K562 (cell line): ENCODE data around the gene MLXIPL. TPM values are rescaled to one million over a fixed set of nuclear protein-coding genes. Genes with fewer than 3 reads are reported as not detected.

Experiments
- CHCHD3 ChIP-seq: fragments of 250-450 bp; sonication (Bioruptor Pico); IDR thresholded peaks from 2 replicates; pipeline ENCODE4 v2.1.2; 2022; ENCODE audit warnings: mild to moderate bottlenecking
- DMBX1 ChIP-seq: fragments of 250-450 bp; sonication (Bioruptor Pico); IDR thresholded peaks from 2 replicates; pipeline ENCODE4 v1.8.0; 2022; ENCODE audit warnings: inconsistent platforms, mild to moderate bottlenecking, moderate library complexity, borderline replicate concordance
- EGR1 ChIP-seq: fragments of 450-650 bp; conservative IDR thresholded peaks from 2 replicates; pipeline ENCODE4 v1.6.1; 2017; ENCODE audit warnings: mild to moderate bottlenecking
- ETS1 ChIP-seq: conservative IDR thresholded peaks from 2 replicates; pipeline ENCODE4 v1.6.1; 2011; ENCODE audit warnings: low read depth, mild to moderate bottlenecking, low read length; ENCODE audit not compliant: control insufficient read depth
- HDAC3 ChIP-seq: fragments of 450-650 bp; IDR thresholded peaks from 2 replicates; pipeline ENCODE4 v1.6.1; 2018; ENCODE audit warnings: borderline replicate concordance, mild to moderate bottlenecking, moderate library complexity; ENCODE audit not compliant: partially characterized antibody
- HMG20B ChIP-seq: fragments of 250-450 bp; sonication (Bioruptor Pico); IDR thresholded peaks from 2 replicates; pipeline ENCODE4 v1.5.0; 2021; ENCODE audit warnings: mild to moderate bottlenecking
- HNRNPH1 ChIP-seq: fragments of 200-400 bp; formaldehyde crosslinking; optimal IDR thresholded peaks from 2 replicates; pipeline ENCODE3; 2017; ENCODE audit warnings: low read depth, mild to moderate bottlenecking, low read length, moderate library complexity
- HNRNPK ChIP-seq: fragments of 200-400 bp; formaldehyde crosslinking; IDR thresholded peaks from one replicate; pipeline ENCODE4 v1.6.1; 2018; ENCODE audit warnings: mild to moderate bottlenecking, low read depth, low read length; ENCODE audit not compliant: poor library complexity, severe bottlenecking
- IRF1 ChIP-seq: sonication (generic); formaldehyde crosslinking; IDR thresholded peaks from 2 replicates; pipeline ENCODE4 v1.8.0; 2022; ENCODE audit warnings: missing genetic modification reagents, mild to moderate bottlenecking, borderline replicate concordance
- LARP7 ChIP-seq: fragments of 450-650 bp; IDR thresholded peaks from 2 replicates; pipeline ENCODE4 v1.6.1; 2016
- NR1H2 ChIP-seq: sonication (generic); formaldehyde crosslinking; IDR thresholded peaks from 2 replicates; pipeline ENCODE4 v1.4.0; 2020; ENCODE audit warnings: mild to moderate bottlenecking, missing genetic modification reagents
- PPARD ChIP-seq: fragments of 250-450 bp; sonication (Bioruptor Pico); IDR thresholded peaks from 2 replicates; pipeline ENCODE4 v1.8.0; 2022; ENCODE audit warnings: inconsistent platforms, mild to moderate bottlenecking, moderate library complexity
- RB1 ChIP-seq: fragments of 450-650 bp; IDR thresholded peaks from 2 replicates; pipeline ENCODE4 v1.6.1; 2017; ENCODE audit warnings: low read depth, mild to moderate bottlenecking
- SLC30A9 ChIP-seq: fragments of 250-450 bp; sonication (Bioruptor Pico); IDR thresholded peaks from 2 replicates; pipeline ENCODE4 v1.8.0; 2022; ENCODE audit warnings: mild to moderate bottlenecking, moderate library complexity
- SMC3 ChIP-seq: conservative IDR thresholded peaks from 2 replicates; pipeline ENCODE4 v1.6.1; 2011; ENCODE audit warnings: low read depth, low read length, improper control_type of control experiment; ENCODE audit not compliant: insufficient read depth
- SRSF3 ChIP-seq: fragments of 200-400 bp; formaldehyde crosslinking; IDR thresholded peaks from 2 replicates; pipeline ENCODE4 v1.6.1; 2016; ENCODE audit warnings: mild to moderate bottlenecking, low read length, moderate library complexity; ENCODE audit not compliant: insufficient read depth
- SRSF9 ChIP-seq: fragments of 200-400 bp; formaldehyde crosslinking; IDR thresholded peaks from 2 replicates; pipeline ENCODE4 v1.6.1; 2017; ENCODE audit warnings: low read depth, low read length, borderline replicate concordance
- TRIM28 ChIP-seq: fragments of 450-650 bp; IDR thresholded peaks from 2 replicates; pipeline ENCODE4 v1.6.1; 2017
- WHSC1 ChIP-seq: IDR thresholded peaks from one replicate; pipeline ENCODE4 v1.6.1; 2012; ENCODE audit warnings: low read length, control low read depth, inconsistent platforms
- ZC3H4 ChIP-seq: sonication (generic); formaldehyde crosslinking; IDR thresholded peaks from 2 replicates; pipeline ENCODE4 v1.9.0; 2021; ENCODE audit warnings: missing genetic modification reagents, borderline replicate concordance
- ZFPM2 ChIP-seq: fragments of 250-450 bp; sonication (Bioruptor Pico); IDR thresholded peaks from 2 replicates; pipeline ENCODE4 v1.5.1; 2022; ENCODE audit warnings: mild to moderate bottlenecking
- ZNF140 ChIP-seq: fragments of 250-450 bp; sonication (Bioruptor Pico); IDR thresholded peaks from 2 replicates; pipeline ENCODE4 v1.8.0; 2021; ENCODE audit warnings: moderate library complexity, mild to moderate bottlenecking, inconsistent platforms
- ZNF184 ChIP-seq: sonication (generic); formaldehyde crosslinking; IDR thresholded peaks from 2 replicates; pipeline ENCODE4 v1.5.0; 2020; ENCODE audit warnings: missing genetic modification reagents
- ZSCAN29 ChIP-seq: fragments of 450-650 bp; IDR thresholded peaks from 2 replicates; pipeline ENCODE4 v1.6.1; 2017
- polyA plus RNA-seq, 8 experiments: library from polyadenylated mRNA; depleted of rRNA in 4 of 8; stranded (reverse) in 5 of 8; unstranded in 3 of 8; fragments of >200 nt; fragmentation: Nextera tagmentation in 2 of 8; fragmentation: Illumina TruSeq in 1 of 8; extraction: Ambion mirVana in 2 of 8; extraction: Trizol in 1 of 8; gene quantifications; 2 replicates each; pipeline versions ENCODE4 v1.2.1 to v1.2.3, GENCODE V29; 2011 to 2014; ENCODE audit warnings: inconsistent platforms in 1 of 8, missing spikeins in 1 of 8
- total RNA-seq, 7 experiments: library from RNA; depleted of rRNA in 6 of 7; stranded (reverse); fragments of >200 nt in 6 of 7; fragmentation: Illumina TruSeq in 2 of 7; extraction: Trizol in 2 of 7; gene quantifications; 2 replicates each; pipeline versions ENCODE4 v1.2.1 to v1.2.3, GENCODE V29; 2011 to 2021; ENCODE audit warnings: low replicate concordance in 1 of 7
- TF ChIP-seq, protein P1 (sequence below): fragments of 250-450 bp; sonication (Bioruptor Pico); IDR thresholded peaks from 2 replicates; pipeline ENCODE4 v1.5.0; 2021
- TF ChIP-seq, protein P2 (sequence below), 2 experiments: fragments of 450-650 bp; conservative IDR thresholded peaks; 2 replicates each; pipeline ENCODE4 v1.6.1; 2017; ENCODE audit warnings: mild to moderate bottlenecking in 2 of 2, moderate library complexity in 2 of 2

MLXIPL gene
- total and polyA plus RNA-seq, 9 of the 15 experiments (the other 6 are each of a cell fraction or from before 2014, with no cell fraction given): 0.11 to 18.4 (median 1.4) TPM

DNA sequence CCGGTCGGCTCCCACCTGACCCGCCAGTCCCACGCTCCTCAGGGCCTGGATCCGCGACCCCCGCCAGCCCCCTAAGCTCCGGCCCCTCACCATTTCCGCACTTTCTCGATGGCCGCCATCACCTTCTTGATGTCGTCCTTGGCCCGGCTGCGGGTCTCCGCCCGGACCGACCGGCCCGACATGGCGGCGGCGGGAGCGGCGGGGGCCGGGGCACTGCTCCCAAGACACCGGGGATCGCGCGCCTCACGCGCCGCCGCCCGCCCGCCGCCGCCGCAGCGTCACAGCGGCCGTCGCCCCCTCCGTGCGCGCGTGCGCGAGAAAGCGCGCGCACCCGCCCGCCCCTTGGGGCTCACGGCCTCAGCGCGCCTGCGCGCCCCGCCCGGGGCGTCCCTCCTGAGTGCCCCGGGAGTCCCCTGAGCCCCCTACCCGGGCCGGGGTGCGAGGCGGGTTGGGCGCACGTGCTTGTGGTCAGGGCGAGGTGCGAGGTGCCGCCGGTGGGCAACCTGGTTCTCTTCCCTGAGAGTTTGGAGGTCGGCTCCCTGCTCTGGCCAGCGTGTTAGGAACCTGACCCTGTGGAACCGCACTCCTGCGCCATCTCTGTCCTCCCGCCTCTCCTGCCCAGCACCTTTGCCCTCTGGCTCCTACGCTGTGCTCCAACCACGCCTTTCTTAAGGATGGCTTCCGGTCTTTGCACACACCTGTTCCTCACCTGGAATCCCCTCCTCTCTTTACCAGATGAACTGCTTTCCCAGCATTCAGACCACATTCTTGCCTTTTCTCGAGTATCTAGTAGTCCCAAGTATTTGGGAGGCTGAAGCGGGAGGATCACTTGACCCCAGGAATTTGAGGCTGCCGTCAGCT, 66.7 kb downstream of the MLXIPL start, which contains the start of gene BCL7B (continued):
- TF ChIP-seq SRSF9 (no peak), EGR1 (peak; percentile 55), ZNF140 (CRISPR knock-in tag) (no peak), RB1 (peak; percentile 52), ZFPM2 (CRISPR knock-in tag) (no peak), PPARD (CRISPR knock-in tag) (no peak), HDAC3 (no peak), SLC30A9 (CRISPR knock-in tag) (no peak), NR1H2 (0 out of 2 replicates have a peak, but pooled peaks have one; percentile 18), LARP7 (peak; percentile 88; the same call in 1 of the 2 replicates), SRSF3 (0 out of 2 replicates have a peak, but pooled peaks have one; percentile 54), IRF1 (CRISPR knock-in tag) (no peak), HNRNPK (no peak), ZNF184 (CRISPR knock-in tag) (no peak), WHSC1 (no peak), DMBX1 (CRISPR knock-in tag) (peak; percentile 77; the same call in 1 of the 2 replicates), HNRNPH1 (no peak), CHCHD3 (CRISPR knock-in tag) (no peak), TRIM28 (no peak), SMC3 (no peak), HMG20B (CRISPR knock-in tag) (no peak), ZSCAN29 (0 out of 2 replicates have a peak, but pooled peaks have one; percentile 35), ETS1 (0 out of 2 replicates have a peak, but pooled peaks have one; percentile 13), ZC3H4 (CRISPR knock-in tag) (no peak)
- TF ChIP-seq, protein P1, sequence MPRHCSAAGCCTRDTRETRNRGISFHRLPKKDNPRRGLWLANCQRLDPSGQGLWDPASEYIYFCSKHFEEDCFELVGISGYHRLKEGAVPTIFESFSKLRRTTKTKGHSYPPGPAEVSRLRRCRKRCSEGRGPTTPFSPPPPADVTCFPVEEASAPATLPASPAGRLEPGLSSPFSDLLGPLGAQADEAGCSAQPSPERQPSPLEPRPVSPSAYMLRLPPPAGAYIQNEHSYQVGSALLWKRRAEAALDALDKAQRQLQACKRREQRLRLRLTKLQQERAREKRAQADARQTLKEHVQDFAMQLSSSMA (CRISPR knock-in tag): no peak
- TF ChIP-seq, protein P2, sequence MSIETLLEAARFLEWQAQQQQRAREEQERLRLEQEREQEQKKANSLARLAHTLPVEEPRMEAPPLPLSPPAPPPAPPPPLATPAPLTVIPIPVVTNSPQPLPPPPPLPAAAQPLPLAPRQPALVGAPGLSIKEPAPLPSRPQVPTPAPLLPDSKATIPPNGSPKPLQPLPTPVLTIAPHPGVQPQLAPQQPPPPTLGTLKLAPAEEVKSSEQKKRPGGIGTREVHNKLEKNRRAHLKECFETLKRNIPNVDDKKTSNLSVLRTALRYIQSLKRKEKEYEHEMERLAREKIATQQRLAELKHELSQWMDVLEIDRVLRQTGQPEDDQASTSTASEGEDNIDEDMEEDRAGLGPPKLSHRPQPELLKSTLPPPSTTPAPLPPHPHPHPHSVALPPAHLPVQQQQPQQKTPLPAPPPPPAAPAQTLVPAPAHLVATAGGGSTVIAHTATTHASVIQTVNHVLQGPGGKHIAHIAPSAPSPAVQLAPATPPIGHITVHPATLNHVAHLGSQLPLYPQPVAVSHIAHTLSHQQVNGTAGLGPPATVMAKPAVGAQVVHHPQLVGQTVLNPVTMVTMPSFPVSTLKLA (conservative IDR thresholded peaks at IDR 0.05): peak in 1 of 2 experiments; percentile 74; a peak in 1 of 4 replicates
